HepG2 (cell line): Measurements from ENCODE around the gene SDR9C7. TPM values are rescaled to one million over a fixed set of nuclear protein-coding genes. Genes with fewer than 3 reads are reported as not detected.

Experiments used
- FOXO1 ChIP-seq: sonication (generic); formaldehyde crosslinking; IDR thresholded peaks from 2 replicates; pipeline ENCODE4 v1.4.0; 2020; ENCODE audit warnings: missing genetic modification reagents
- GATA4 ChIP-seq: sonication (generic); IDR thresholded peaks from 2 replicates; pipeline ENCODE4 v1.6.1; 2016; ENCODE audit warnings: antibody characterized with exemption, low read depth, borderline replicate concordance
- GATAD2A ChIP-seq: IDR thresholded peaks from 2 replicates; pipeline ENCODE4 v1.6.1; 2016
- GMEB1 ChIP-seq: sonication (generic); formaldehyde crosslinking; IDR thresholded peaks from 2 replicates; pipeline ENCODE4 v1.5.1; 2020; ENCODE audit warnings: missing genetic modification reagents, mild to moderate bottlenecking, borderline replicate concordance
- KAT7 ChIP-seq: IDR thresholded peaks from 2 replicates; pipeline ENCODE4 v1.6.1; 2018; ENCODE audit warnings: borderline replicate concordance, missing compliant biosample characterization
- MEIS1 ChIP-seq: sonication (generic); formaldehyde crosslinking; IDR thresholded peaks from 2 replicates; pipeline ENCODE4 v1.9.0; 2021; ENCODE audit warnings: mild to moderate bottlenecking, missing genetic modification reagents, moderate library complexity, borderline replicate concordance
- RBM39 ChIP-seq: fragments of 200-400 bp; formaldehyde crosslinking; IDR thresholded peaks from one replicate; pipeline ENCODE4 v1.6.1; 2018; ENCODE audit warnings: antibody characterized with exemption, mild to moderate bottlenecking, low read depth, low read length; ENCODE audit not compliant: poor library complexity, severe bottlenecking
- RERE ChIP-seq: IDR thresholded peaks from 2 replicates; pipeline ENCODE4 v1.6.1; 2016; ENCODE audit warnings: low read depth, missing genetic modification reagents, missing compliant biosample characterization
- TCF12 ChIP-seq, 2 experiments: fragments of 450-650 bp in 1 of 2; sonication (generic) in 1 of 2; formaldehyde crosslinking in 1 of 2; IDR thresholded peaks; 2 replicates each; pipeline versions ENCODE4 v1.6.1 to v1.8.0; 2017 to 2022; ENCODE audit warnings: antibody characterized with exemption in 1 of 2, mild to moderate bottlenecking in 1 of 2, missing genetic modification reagents in 1 of 2, moderate library complexity in 1 of 2
- THAP9 ChIP-seq: sonication (generic); formaldehyde crosslinking; IDR thresholded peaks from 2 replicates; pipeline ENCODE4; 2020; ENCODE audit warnings: missing genetic modification reagents, mild to moderate bottlenecking, borderline replicate concordance
- ZFP1 ChIP-seq: IDR thresholded peaks from 2 replicates; pipeline ENCODE4 v1.6.1; 2016
- ZFP91 ChIP-seq: sonication (generic); formaldehyde crosslinking; IDR thresholded peaks from 2 replicates; pipeline ENCODE4 v1.9.0; 2022; ENCODE audit warnings: missing genetic modification reagents, mild to moderate bottlenecking, borderline replicate concordance
- ZNF124 ChIP-seq: sonication (generic); formaldehyde crosslinking; IDR thresholded peaks from 2 replicates; pipeline ENCODE4 v1.4.0; 2020; ENCODE audit warnings: missing genetic modification reagents
- ZNF468 ChIP-seq: sonication (generic); formaldehyde crosslinking; IDR thresholded peaks from 2 replicates; pipeline ENCODE4 v1.8.0; 2022; ENCODE audit warnings: mild to moderate bottlenecking, moderate library complexity, missing genetic modification reagents
- ZNF878 ChIP-seq: sonication (generic); formaldehyde crosslinking; IDR thresholded peaks from 2 replicates; pipeline ENCODE4 v1.8.1; 2023; ENCODE audit warnings: mild to moderate bottlenecking, missing genetic modification reagents, moderate library complexity
- polyA plus RNA-seq, 8 experiments: library from polyadenylated mRNA; depleted of rRNA in 3 of 8; stranded (reverse) in 7 of 8; unstranded in 1 of 8; fragments of >200 nt; fragmentation: Illumina TruSeq in 4 of 8; extraction: Trizol in 4 of 8; gene quantifications; 2 replicates each; pipeline versions ENCODE4 v1.2.1 to v1.2.3, GENCODE V29; 2011 to 2016; ENCODE audit warnings: low read depth in 4 of 8, missing spikeins in 1 of 8, mixed read lengths in 1 of 8; ENCODE audit not compliant: insufficient read depth in 1 of 8
- total RNA-seq, 5 experiments: library from RNA; depleted of rRNA; stranded (reverse); fragments of >200 nt; fragmentation: Illumina TruSeq; extraction: Trizol; gene quantifications; 2 replicates each; pipeline ENCODE4 v1.2.3, GENCODE V29; 2016; ENCODE audit warnings: low read depth in 1 of 5

The SDR9C7 gene
- total and polyA plus RNA-seq, 2 of the 13 experiments (the other 11 are each of a cell fraction or from before 2014, with no cell fraction given) = 0.04 TPM; not detected in 1

DNA sequence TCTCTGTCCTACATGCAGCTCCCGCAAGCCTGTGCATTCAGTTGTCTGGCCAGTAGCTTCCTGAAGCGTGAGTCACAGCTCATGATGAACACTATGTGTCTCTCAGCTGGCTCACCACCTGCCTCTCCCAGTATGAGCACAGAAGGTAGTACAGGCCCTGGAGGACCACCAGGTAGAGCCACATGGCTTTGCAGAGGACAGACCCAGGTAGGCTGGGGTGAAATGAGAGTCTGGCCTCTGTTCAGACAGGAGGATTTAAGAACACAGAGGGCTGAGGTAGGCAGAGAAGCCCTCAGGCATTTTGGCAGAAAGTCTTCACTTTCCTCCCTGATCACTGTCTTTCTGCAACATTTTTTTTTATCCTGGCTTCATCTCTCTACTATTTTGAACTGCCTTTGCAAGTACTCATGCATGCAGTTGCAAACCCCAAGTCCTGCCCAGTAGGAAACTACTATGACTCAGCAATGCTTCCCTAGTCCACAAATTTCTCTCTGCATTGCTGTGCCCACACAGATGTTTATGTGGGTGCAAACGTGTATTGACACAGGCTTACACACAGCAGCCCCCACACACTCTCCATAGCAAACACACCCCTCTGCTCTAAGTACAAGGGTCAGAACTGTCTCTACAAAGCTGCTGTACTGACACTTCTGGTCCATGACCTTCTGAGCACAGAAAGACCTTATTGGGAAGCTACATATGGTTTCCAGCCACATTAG, 7.2 kb upstream of the SDR9C7 start (continued):
- TF ChIP-seq ZFP91 (CRISPR knock-in tag) (peak; percentile 29), ZNF468 (CRISPR knock-in tag) (no peak), KAT7 (no peak), ZNF124 (peak; percentile 68; the same call in 1 of the 2 replicates), RERE (CRISPR knock-in tag) (peak; percentile 75; the same call in 1 of the 2 replicates), GMEB1 (CRISPR knock-in tag) (peak; percentile 46; the same call in 1 of the 2 replicates), FOXO1 (CRISPR knock-in tag) (peak; percentile 98), RBM39 (no peak), MEIS1 (CRISPR knock-in tag) (peak; percentile 93; the same call in 1 of the 2 replicates), ZNF878 (CRISPR knock-in tag) (peak; percentile 79; the same call in 1 of the 2 replicates), ZFP1 (peak; percentile 81), THAP9 (CRISPR knock-in tag) (no peak), GATAD2A (CRISPR knock-in tag) (peak; percentile 97), TCF12 (IDR thresholded peaks at IDR 0.05) (no peak), TCF12 (CRISPR knock-in tag; IDR thresholded peaks at IDR 0.05) (no peak; the same call in 1 of the 2 replicates), GATA4 (no peak)
